IPS-NIHi11 (cell line): ENCODE data around the gene TFAM.

ENCODE experiments used
- DNase-seq: peaks from one replicate; pipeline ENCODE4 v3.0.0; 2012; ENCODE audit warnings: mixed read lengths, low spot score

Gene TFAM

DNA sequence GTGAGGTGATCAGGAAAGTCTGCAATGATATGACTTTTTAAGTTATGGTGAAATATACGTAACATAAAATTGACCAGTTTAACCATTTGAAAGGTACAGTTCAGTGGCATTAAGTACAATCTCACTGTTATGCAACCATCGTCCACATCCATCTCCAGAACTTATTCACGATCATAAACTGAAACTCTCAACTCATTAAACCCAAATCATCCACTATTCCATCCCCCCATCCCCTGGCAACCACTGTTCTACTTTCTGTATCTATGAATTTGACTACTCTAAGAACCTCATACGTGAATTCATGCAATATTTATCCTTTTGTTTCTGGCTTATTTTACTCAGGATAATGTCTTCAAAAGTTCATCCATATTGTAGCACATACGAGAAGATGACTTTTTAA is 48.4 kb downstream of the TFAM start:
- DNase-seq = no peak

DNA sequence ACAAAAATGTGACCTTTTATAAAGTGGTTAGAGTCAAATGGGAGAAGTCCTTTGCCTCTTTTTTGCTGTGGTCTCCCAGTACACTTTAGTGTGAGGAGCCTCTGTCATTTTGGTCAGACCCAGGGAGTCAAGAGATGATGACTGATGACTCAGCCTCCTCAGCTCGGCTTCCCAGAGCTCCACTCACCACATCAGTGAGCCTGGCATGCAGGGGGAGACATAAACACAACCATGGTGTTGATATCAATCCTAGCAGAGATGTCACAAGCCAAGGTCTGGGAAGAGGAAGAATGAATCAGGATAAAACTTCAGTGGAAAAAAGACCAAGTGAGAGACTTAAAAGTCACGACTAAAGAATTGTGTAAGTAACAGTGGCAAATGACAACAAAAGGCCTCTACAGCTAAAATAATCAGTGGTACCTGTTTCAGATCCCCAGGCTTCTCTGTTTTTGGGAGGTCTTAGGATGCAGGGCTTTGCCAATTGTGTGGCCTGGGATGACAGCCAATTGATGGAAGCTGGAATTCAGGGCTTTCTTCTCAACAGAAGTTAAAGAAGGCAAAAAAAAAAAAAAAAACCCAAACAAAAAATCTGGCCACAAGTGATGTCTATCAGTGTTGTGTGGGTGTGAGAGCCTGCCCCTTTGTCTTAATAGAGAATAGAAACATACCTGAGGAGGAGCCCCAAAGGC is 50.2 kb downstream of the TFAM start:
- peak; percentile 21 for DNase-seq

DNA sequence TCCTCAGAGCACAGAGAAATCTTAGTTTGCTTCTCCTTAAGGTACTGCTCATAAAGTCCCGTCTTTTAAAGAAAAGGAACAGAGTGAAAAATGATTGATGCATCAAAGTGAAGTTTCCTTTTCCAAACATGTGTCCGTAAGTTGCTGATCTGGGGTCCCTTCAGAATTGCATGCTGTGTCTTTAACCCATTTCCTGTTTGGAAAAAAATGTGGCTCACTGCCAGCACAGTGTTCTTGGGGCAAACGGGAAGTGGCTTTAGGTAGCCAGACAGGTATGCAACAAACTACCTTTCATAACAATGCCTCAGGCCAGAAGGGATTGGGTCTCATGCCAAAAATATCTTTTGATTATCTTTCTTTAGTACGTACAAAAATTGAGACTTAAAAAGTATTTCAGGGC is 50.9 kb downstream of the TFAM start:
- DNase-seq = no peak

DNA sequence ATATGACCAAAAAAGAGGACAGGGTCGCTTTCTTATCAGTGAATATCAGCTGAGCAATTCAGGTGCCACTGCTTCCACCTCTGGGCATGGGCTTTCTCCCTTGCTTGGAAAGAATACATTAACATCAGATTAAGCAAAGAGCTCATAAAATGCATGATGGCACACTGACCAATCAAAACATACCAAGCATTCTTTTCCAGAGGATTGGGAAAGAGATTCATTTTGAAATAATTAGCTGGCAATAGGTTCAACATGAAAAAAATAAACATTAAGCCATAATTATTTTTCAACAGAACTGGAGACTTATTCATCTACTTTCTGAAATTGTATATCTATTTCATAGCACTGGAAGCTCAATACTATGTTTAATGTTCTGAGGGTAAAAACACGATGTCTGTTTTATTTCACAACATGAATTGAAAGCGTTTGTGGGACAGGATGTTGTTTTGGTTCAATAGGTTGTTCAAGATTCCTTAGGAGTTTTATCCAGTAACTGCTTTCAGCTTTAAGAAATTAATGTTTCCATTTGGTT is 53.2 kb downstream of the TFAM start:
- DNase-seq = no peak

DNA sequence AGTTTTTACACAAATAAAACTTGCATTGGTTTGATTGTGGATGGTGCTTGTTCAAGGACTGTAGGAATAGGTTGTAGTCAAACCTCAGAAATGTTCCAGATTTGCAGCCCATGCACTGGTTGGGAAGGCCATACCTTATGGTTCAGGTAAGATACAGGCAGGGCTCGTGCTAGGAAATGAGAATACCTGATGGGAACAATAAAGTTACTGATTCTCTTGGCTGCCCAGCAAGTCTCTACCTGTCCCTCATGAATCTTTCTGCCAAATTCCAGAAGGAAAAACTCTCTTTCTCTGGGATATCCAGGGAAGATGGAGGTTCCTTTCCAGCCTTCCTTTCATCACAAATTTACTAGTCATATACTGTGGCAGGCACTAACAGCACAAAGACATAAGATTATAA is 53.8 kb downstream of the TFAM start:
- no peak for DNase-seq

DNA sequence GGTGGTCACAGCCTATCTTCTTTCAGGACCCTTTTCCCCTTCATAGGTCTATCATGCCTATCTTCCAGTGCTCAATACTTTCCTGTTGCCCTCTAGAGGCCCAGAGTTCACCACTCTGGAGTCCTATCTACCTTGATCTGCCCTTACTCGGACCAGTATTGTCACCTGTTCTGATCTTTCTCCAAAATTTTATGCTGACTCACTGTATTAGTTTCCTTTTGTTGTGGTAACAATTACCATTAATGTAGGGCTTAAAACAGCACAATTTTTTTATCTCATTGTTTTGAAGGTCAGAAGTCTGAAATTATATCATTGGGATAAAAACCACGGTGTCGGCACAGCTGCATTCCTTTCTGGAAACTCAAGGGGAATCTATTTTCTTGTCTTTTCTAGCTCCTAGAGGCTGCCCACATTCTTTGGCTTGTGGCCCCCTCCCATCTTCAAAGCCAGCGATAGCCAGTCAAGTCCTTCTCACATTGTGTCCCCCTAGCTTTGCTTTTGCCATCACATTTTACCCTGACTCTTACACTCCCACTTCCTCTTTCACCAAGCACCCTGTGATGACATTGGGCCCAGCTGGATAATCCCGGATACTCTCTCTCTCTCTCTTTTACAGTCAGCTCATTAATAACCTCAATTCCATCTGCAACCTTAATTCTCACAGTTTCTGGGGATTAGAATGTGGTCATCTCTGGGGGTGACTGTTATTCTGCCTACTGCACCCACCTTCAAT is 54.6 kb downstream of the TFAM start:
- DNase-seq = no peak

DNA sequence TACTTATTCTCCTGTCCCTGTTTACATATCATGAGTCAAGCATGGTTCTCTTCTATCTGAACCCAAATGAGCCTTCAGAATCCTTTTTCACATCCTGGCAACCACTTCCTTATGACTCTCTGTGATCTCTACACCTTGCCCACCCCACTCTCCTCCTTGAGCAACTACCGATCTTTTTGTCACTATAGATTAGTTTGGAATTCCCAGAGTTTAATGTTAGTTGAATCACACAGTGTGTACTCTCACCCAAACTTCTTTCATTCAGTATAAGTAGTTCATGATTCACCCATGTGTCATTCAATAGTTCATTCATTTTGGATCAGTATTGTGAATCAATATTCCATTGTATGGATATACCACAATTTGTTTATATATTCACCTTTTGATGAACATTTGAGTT is 55.3 kb downstream of the TFAM start:
- DNase-seq = no peak

DNA sequence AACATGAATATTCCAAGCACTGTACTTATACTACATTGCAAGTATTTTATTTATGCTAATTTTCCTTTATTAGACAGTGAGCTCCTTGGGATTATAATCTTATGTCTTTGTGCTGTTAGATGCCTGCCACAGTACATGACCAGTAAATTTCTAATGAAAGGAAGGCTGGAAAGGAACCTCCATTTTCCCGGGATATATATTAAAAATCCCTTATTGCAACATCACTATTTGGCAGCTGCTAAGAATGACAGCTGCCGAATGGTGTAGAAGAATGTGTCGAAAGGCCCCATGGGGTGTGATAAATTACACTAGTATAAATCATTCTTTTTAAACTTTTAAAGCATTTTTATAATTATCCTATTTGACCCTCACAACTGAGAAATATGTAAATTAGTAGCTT is 59.1 kb downstream of the TFAM start:
- DNase-seq = no peak

DNA sequence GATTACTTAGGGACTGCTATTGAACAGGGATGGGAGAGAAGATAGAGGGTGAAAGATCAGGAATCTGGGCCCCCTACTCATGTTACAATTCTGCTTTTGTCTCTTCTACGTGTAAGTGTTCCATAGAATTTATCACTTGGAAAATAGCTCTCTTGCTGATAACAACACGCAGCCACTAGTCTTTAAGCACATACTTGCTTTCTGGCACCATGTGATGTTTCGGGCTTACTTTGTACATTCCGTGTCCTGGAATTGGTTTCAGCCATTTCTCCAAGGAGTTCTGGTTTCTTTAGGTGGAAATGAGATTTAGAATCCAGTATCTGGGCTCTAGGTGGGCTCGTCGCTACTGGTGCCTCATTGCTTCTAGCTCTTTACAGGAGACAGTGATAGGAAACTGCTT is 59.7 kb downstream of the TFAM start:
- DNase-seq = no peak

DNA sequence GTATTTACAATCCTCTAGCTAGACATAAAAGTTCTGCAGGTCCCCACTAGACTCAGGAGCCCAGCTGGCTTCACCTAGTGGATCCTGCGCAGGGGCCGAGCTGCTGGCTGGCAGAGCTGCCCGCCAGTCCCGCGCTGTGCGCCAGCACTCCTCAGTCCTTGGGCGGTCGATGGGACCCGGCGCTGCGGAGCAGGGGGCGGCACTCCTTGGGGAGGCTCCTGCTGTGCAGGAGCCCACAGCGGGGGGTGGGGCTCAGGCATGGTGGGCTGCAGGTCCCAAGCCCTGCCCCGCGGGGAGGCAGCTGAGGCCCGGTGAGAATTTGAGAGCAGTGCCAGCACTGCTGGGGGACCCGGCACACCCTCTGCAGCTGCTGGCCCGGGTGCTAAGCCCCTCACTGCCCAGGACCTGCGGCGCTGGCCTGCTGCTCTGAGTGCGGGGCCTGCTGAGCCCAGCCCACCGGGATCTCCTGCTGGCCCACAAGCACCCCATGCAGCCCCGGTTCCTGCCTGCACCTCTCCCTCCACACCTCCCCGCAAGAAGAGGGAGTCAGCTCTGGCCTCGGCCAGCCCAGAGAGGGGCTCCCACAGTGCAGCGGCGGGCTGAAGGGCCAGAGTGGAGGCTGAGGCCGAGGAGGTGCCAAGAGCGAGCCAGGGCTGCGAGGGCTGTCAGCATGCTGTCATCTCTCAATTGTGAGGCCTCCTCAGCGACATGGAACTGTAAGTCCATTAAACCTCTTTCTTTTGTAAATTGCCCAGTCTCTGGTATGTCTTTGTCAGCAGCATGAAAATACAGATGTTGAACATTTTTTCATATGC is 63.1 kb downstream of the TFAM start:
- DNase-seq = no peak
